GM21619 (cell line): ENCODE measurements around the gene ITSN2.
"Not testable (repeated sequence)": the region's sequence is repeated elsewhere in the genome, so short reads cannot be mapped to it uniquely, and the experiment has no call there.

Experiments used
- ATAC-seq: cut with Tn5 transposase; IDR thresholded peaks from one replicate; pipeline ENCODE4 v1.9.1; 2021; ENCODE audit not compliant: unreplicated experiment

The ITSN2 gene

DNA sequence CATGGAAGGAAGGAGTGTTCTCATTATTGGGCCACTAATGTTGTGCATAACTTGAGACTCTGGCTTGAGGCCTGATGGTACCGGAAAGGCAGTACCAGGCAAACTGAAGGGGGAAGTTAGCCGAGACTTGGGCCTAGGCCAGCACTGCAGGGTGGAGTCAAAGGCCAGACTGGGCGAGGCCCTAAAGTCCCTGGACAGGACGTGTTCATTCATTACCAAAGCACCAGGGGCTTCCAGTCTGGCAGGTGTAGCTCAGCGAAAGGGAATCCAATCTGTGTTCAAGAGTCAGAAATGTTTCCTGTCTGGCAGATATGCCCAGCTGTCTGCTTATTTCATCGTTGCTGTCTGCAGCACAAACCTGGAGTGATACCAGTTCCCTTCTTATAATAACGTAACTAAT, 4.7 kb upstream of the ITSN2 start:
- peak; percentile 30 for ATAC-seq

DNA sequence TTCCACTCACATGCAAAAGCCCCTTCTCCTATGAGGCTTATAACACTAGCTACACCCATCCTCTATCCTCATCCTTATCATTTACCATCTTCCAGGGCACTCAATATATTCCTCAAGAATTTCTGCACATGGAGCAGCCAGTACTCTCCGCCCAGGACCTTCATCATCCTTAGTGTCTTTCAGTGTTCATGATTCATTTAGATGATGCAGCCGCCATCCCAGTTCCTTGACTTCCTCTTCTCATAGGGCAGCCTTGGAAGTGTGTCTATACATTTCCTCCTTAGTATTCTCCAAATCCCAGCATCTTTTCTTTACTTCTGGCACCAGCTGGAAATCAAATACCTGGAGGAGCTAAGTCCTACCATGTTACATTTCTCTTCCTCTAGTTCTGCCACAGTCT, 3.0 kb upstream of the ITSN2 start:
- ATAC-seq = no peak

DNA sequence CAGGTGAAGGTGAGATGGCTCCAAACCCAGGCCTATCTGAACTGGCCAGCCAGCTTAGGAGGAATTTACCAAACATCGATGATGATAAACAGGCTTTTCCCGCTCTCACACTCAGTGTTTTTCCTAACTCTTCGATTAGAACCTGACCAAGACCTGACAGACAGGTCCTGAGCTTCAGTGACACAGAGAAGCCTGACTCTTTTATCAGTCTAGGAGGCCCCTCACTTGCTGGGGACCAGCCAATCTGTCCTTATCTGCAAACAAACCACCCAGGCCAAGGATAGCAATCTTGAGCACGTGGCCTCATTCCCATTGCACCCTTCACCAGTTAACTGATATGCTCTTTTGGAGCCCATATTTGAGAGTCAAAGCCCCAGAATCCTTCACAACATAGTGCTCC, 1.9 kb upstream of the ITSN2 start:
- ATAC-seq = no peak

DNA sequence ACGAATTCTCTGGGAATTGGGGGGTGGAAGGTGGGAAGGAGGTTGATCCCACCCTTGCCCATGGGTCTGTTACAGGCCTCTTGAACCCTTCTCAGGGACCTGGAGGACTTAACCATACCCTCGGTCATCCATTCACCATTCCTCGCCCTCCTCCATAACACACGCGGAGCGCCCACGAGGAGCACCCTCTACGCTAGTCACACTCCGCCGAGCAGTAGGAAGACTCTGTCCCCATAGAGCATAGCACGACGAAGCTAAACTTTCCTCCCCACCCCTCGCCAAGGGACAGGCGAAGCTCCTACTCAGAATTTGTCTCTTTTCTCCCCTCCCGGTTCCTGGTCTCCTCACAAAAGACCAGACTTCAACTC, 611 bp upstream of the ITSN2 start:
- no peak for ATAC-seq

DNA sequence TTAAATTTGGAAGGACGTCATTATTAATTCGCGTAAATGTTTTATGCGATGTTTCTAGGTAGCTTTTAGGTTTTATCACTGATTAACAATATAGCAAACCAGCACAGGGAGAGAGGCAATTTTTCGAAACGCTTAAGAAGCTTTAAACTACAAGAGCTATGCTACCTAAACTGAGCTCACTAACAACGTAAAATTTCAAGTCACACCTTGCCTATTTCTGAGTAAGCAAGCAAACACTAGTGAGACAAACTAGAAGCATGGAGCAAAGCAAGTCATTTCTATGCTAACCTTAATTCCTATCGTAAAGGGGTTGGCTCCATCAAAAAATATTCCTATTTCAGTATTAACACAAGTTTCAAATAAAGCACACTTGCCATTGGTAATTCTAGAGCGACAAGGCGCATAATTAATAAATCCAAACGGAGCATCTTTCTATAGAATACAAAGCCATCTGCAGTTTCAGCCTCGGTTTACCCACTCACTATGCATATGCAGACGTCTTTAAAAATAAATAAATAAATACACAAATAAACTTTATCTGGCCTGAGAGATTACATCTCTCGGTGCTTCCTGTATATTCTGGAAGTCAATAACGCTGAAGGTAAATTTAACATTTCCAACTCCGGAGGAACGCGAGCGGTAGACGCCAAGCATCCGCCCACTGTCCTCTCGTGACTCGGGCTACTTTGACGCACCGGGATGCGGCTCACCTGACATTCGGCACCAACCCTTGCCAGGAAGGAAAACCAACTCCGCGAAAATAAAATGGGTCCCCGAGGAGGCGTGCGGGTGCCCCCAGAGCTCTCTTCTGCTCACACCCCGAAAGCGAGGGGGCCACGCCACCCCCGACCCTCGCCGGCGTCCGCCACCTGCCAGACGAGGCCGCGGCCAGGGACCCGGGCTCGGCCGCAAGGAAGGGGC, 947 bp downstream of the ITSN2 start:
- ATAC-seq = peak; percentile 12

DNA sequence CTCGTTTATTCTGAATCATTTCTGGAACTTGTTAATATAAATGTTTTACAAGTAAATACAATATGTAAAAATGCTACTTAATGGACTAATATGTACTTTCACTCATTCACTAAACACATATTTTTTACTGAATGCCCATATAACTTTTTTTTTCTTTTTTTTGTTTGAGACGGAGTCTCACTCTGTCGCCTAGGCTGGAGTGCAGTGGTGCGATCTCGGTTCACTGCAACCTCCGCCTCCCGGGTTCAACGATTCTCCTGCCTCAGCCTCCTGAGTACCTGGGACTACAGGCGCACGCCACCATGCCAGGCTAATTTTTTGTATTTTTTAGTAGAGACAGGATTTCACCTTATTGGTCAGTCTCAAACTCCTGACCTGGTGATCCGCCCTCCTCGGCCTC, 2.6 kb downstream of the ITSN2 start:
- ATAC-seq = not testable (repeated sequence)

DNA sequence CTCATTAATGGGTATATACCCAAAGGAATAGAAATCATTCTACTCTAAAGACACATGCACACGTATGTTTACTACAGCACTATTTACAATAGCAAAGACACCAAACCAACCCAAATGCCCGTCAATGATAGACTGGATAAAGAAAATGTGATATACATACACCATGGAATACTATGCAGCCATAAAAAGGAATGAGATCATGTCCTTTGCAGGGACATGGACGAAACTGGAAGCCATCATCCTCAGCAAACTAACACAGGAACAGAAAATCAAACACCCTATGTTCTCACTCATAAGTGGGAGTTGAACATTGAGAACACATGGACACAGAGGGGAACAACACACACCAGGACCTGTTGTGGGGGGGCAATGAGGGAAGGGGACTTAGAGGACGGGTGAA, 3.2 kb downstream of the ITSN2 start:
- not testable (repeated sequence) for ATAC-seq

DNA sequence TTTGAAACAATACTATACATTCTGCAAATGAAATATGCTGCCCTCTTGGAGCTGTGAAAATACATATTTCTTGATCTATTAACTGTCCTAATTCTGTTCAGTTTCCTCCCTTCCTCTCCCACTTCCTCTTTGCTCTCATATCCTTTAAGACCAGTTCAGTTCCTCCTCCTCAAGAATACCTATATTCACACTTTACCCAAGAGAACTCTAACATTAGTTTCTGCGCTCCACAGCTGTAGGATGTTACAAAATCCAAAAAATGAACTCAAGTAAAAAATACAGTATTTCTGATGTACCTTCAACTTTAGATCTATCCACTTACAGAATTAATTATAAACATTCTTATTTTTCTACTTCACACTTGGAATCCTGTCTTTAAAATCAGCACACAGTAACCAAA, 5.4 kb downstream of the ITSN2 start:
- ATAC-seq = no peak

DNA sequence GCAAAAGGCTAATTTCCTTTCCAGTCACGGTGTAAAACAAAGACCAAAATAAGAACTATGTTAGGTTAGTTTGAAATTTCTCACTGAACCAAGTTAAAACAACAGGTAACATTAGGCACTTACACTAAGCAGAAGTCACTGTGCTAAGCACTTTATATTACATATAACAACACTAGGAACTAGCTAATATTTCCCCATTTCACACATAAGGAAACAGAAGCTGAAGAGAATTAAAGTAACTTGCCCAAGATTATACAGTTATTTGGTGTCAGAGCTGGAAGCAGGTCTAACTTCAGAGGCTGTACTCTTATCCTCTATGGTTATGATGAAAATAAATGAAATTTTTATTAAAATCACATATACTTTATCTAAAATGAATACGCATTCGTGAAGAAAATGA, 5.9 kb downstream of the ITSN2 start:
- no peak for ATAC-seq

DNA sequence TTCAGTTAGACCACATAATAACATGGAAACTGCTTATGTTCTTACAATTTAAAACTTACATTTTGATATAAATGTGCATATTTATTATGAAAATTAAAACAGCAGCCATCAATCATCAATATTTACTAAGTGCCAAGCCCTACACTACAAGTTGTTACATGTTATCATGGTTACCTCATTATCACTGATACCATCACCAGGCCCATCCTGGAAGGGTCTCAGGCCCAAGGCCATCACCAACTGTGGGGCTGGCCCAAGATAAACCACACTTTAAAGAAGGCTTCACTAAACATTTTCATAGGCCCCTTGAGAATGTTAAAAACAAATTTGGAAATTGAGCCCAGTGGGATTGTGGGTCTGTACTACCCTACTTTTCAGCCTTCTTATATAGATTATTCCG, 6.4 kb downstream of the ITSN2 start:
- ATAC-seq = no peak

DNA sequence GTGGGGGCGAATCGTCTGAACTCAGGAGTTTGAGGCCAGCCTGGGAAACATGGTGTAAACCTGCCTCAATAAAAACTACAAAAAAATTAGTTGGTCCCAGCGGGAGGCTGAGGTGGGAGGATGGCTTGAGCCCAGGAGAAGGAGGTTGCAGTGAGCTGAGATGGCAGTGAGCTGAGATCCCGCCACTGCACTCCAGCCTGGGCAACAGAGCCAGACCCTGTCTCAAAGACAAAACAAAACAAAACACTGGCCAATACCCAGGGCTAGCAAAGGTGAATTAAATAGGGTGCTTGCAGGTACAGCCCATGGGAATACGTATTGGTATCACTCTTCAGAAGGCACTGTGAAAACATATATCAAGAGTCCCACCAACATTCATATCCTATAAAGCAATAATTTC, 7.0 kb downstream of the ITSN2 start:
- ATAC-seq = no peak

DNA sequence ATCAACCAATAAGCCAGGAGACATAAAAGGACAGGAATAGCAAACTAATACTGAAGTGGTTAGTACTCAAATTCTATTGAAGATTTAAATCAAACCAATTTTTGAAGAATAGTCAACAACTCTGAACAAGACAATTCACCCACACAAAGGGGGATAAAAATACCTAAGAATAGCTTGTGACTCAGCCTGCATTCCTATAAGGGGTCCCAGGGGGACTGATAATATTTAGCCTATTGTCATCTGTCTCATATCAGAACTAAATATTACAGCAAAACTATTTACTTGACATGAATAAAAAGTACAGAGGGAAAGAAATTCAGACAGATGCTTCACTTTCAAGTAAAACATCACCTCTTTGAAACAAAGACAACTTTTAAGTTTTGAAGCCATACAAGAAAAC, 7.7 kb downstream of the ITSN2 start:
- ATAC-seq = no peak

DNA sequence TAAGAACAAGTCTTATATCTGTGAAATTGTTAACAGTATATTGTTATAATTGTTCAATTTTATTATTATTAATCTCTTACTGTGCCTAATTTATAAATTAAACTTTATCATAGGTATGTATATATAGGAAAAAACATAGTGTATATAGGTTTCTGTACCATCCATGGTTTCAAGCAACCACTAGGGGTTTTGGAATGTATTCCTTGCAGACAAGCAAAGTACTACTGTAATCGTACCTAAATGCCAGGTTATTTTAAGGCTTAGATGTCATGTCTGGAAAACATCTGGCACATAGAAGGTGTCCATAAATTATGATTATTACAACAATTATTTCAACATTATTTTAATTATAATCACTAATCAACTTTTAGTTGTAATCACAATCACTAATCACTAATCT, 8.4 kb downstream of the ITSN2 start:
- ATAC-seq = no peak

DNA sequence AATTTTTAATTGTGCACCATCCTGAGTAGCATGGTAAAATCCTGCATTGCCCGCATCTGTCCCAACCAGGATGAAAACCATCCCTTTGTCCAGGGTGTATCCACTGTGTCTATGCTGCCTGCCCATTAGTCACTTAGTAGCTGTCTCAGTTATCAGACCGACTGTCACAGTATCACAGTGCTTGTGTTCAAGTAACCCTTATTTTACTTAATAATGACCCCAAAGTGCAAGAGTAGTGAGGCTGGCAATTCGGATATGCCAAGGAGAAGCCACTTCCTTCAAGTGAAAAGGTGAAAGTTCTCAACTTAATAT, 8.8 kb downstream of the ITSN2 start:
- ATAC-seq = no peak

DNA sequence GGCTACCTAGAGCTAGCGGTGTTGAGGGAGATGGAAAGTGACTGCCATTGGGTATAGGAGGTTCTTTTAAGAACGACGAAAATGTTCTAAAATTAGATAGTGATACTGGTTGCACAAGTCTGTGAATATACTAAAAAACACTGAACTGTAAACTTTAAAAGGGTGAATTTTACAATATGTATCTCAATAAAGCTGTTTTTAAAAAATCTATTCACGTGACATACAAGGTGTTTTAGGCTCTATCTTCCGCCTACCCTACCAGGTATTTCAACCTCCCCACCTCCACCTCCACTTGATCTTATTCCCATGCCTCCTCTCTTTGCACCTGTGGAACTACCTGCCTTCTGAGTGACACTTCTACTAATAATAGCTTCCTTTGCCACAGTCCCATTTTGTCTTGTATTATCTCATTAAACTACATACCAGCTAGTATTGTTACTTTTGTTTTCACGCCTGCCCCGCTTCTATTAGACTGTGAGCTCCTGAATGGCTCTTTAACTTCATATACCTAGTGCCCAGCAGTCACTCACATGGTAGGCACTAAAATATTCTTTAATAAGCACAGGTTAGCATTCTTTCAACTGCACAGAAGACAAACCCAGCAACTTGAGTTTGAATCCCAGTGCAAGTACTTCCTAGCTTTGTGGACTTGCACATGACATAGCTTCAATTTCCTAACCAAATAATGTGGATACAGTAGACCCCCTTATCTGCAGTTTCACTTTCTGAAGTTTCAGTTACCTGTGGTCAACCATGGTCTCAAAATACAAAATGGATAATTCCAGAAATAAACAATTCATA, 9.3 kb downstream of the ITSN2 start:
- no peak for ATAC-seq

DNA sequence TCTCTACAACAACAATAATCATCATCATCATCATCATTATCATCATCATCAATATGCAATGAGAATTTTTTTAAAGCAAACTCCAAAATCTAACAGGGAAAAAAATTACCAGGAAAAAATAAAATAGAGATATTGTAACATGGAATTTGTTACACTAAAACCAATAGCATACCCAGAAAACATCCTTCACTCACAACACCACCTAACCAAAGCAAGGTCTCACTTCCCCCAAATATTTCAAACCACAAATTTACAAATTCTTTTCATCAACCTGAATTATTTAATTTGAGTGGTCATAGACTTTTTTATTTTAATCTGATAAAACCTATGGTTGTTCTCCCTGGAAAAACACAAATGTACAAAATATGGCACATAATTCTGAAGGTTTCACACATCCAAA, 11.2 kb downstream of the ITSN2 start:
- ATAC-seq = no peak

DNA sequence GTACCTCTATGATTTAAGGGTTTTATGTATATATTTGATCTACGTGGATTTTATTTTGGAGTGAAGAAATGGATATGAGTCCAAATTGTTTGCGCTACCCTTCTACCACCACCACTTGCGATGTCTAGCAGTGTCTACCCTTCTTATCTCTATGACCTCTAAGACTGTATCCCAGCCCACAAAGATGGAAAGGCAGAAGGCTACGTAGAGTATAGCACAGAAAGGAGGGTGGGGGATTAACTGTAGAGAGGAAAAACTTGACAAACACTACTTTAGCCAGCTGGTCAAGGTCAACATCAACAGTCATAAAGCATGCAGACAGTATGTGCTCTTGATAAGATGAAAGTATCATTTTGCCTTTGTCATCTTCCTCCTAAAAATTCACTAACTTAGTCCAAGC, 14.4 kb downstream of the ITSN2 start:
- ATAC-seq = no peak

DNA sequence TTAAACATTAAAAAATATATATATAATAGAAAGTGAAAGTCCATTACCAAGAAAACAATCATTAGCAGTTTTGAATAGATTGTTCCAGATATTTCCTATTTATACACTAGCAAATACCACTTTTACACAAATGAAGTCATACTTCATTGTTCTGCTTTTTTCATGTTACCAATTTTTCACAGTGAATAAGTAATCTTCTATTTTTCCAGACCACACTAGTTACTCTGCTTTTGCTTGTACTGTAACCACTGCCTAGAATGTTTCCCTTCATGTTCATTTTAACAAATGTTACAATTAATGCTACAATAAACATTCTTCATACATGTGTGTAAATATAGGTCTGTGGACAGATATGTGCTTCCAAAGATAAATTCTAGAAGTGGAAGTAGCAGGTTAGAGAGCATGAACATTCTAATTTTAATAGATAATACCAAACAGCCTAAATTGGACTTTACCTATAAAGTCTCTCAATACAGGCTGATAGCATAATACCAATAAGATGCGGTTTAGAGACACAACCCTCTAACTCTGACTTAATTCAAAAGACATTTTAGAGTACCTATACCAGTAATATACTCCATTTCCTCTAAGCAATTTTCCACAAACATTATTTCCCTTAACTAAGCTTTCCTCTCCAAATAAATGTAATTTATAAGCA, 17.0 kb downstream of the ITSN2 start:
- peak; percentile 66 for ATAC-seq

DNA sequence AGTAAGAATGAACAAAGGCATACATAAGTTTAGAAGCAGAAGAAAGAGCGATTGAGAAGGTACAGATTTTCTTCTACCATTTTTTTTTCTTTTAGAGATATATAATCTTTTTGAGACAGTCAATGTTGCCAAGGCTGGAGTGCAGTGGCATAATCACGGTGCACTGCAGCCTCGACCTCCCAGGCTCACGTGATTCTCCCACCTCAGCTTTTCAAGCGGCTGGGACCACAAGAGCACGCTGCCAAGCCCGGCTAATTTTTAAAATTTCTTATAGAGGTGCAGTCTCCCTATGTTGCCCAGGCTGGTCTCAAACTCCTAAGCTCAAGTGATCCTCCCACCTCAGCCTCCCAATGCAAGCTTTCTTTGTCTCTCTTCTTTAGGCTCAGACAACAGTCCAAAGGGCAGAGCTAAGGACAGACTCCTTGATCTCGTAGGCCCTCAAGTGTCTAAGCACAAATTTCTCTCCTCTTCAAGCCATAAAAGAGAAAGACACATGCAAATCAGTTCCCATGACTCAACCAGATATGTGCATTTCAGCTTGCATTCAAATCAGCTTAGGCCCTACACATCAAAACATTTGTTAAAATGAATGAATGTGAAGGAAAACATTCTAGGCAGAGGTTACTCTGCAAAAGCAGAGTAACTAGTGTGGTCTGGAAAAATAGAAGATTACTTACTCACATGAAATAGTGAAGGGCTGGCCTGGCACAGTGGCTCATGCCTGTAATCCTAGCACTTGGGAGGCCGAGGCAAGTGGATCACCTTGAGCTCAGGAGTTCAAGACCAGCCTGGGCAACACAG, 18.0 kb downstream of the ITSN2 start:
- peak; percentile 53 for ATAC-seq

DNA sequence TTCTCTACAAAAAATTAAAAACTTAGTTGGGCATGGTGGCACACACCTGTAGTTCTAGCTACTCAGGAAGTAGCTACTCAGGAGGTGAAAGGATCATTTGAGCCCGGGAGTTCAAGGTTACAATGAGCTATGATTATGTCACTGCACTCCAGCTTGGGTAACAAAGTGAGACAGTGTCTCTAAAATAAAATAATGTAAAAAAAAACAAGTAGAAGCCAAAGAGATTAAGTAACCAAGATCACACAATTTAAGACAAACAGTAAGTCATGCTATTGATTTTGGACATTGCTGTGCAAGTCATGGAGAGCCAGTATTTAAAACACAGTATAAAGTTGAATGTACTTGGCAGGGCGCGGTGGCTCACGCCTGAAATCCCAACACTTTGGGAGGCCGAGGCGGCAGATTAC, 20.5 kb downstream of the ITSN2 start:
- no peak for ATAC-seq

DNA sequence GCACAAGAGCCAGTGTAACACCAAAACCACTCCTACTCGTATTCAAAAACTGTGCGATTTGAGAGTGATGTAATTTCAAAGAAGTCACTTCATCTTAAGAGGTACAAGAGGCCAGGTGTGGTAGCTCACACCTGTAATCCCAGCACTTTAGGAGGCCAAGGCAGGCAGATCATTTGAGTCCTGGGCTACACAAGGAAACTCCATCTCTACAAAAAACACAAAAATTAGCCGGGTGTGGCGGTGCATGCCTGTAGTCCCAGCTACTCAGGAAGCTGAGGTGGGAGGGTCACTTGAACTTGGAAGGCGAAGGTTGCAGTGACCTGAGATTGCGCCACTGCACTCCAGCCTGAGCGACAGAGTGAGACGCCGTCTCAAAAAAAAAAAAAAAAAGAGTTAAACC, 21.2 kb downstream of the ITSN2 start:
- ATAC-seq = not testable (repeated sequence)
